GM21529 (cell line): ENCODE data around the gene ADARB1.

ENCODE experiments used
- ATAC-seq: cut with Tn5 transposase; IDR thresholded peaks from one replicate; pipeline ENCODE4 v1.9.1; 2021; ENCODE audit not compliant: unreplicated experiment

The ADARB1 gene

GRCh38 chr21:45054927-45055612 is 19.3 kb upstream of the ADARB1 start:
- ATAC-seq: no peak

- no peak for ATAC-seq
Measured at GRCh38 chr21:45055861-45056260, 18.5 kb upstream of the ADARB1 start.

GRCh38 chr21:45056296-45056904 is 18.0 kb upstream of the ADARB1 start:
- no peak for ATAC-seq

GRCh38 chr21:45056917-45057560 is 17.3 kb upstream of the ADARB1 start:
- no peak for ATAC-seq

- ATAC-seq: no peak
Measured at GRCh38 chr21:45057886-45058285, 16.5 kb upstream of the ADARB1 start.

GRCh38 chr21:45059121-45059520 is 15.3 kb upstream of the ADARB1 start:
- no peak for ATAC-seq

- no peak for ATAC-seq
Measured at GRCh38 chr21:45060089-45060488, 14.3 kb upstream of the ADARB1 start.

- no peak for ATAC-seq
Measured at GRCh38 chr21:45060675-45061311, 13.6 kb upstream of the ADARB1 start.

GRCh38 chr21:45064091-45064490 is 10.3 kb upstream of the ADARB1 start:
- ATAC-seq: no peak

GRCh38 chr21:45064618-45065399 is 9.6 kb upstream of the ADARB1 start:
- ATAC-seq: no peak

- ATAC-seq: no peak
Measured at GRCh38 chr21:45067462-45068285, 6.7 kb upstream of the ADARB1 start.

- ATAC-seq: no peak
Measured at GRCh38 chr21:45069085-45069484, 5.3 kb upstream of the ADARB1 start.

GRCh38 chr21:45069711-45070110 is 4.7 kb upstream of the ADARB1 start:
- ATAC-seq: no peak

- ATAC-seq: no peak
Measured at GRCh38 chr21:45071078-45071873, 3.1 kb upstream of the ADARB1 start.

- ATAC-seq: no peak
Measured at GRCh38 chr21:45071874-45072737, 2.3 kb upstream of the ADARB1 start.

- ATAC-seq: no peak
Measured at GRCh38 chr21:45072738-45073300, 1.6 kb upstream of the ADARB1 start.

GRCh38 chr21:45073301-45074047 is 906 bp upstream of the ADARB1 start:
- no peak for ATAC-seq
